Measurements from ENCODE around the gene APLN.

APLN gene

DNA sequence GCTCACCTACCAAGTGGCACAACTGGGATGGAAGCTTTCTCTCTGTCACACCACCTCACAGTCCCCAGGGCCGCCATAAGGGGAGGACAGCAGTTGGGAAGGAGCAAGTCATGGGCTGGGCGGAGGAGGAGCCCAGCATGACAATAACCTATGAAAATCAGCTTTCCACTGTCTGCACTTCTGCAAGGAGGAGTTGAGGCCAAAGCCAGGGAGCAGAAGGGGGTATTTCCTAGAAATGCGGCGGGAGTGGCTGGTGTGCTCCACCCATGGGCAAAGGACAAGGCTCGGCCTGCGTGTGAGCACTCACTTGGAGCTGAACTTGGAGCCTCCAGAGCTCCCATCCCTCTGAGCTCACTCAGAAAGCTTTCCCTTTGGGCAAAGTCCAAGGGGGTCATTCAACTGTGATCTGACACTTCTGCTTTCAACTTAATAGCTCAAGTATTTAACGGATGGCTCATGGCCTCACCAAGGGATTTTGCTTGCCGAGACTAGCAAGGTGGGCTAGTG, 18.5 kb downstream of the APLN start:
- DNase-seq (ENCODE audit: low read depth), result no peak
- TF ChIP-seq, protein P1, sequence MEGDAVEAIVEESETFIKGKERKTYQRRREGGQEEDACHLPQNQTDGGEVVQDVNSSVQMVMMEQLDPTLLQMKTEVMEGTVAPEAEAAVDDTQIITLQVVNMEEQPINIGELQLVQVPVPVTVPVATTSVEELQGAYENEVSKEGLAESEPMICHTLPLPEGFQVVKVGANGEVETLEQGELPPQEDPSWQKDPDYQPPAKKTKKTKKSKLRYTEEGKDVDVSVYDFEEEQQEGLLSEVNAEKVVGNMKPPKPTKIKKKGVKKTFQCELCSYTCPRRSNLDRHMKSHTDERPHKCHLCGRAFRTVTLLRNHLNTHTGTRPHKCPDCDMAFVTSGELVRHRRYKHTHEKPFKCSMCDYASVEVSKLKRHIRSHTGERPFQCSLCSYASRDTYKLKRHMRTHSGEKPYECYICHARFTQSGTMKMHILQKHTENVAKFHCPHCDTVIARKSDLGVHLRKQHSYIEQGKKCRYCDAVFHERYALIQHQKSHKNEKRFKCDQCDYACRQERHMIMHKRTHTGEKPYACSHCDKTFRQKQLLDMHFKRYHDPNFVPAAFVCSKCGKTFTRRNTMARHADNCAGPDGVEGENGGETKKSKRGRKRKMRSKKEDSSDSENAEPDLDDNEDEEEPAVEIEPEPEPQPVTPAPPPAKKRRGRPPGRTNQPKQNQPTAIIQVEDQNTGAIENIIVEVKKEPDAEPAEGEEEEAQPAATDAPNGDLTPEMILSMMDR (IDR thresholded peaks at IDR 0.05; ENCODE audit: low read length, missing control alignments), result no peak
- H3K4me3 ChIP-seq (replicated peaks; ENCODE audit: low read depth, low read length), result no peak overlapping the region

DNA sequence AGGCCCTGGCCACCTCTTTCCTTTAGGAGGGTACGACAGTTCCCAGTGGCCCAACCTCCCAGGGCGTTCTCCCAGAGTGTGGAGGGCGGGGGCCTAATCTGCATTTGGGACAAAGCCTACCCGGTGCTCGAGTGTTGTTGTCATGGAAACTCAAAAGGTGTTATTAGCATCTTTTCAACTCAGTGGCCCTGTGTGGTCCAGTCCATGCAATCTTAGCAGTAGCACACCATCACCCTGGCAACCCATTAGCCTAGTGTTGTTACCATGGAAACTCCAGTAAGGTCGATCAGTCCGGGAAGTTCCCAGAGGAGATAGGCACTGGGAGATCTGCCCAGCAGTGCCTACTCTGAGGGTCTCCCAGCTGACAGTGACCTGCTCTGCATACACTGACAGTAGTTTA, 20.2 kb downstream of the APLN start:
- TF ChIP-seq, protein P1 (IDR thresholded peaks at IDR 0.05; ENCODE audit: low read length, missing control alignments), result no peak
- DNase-seq (ENCODE audit: low read depth), result no peak

DNA sequence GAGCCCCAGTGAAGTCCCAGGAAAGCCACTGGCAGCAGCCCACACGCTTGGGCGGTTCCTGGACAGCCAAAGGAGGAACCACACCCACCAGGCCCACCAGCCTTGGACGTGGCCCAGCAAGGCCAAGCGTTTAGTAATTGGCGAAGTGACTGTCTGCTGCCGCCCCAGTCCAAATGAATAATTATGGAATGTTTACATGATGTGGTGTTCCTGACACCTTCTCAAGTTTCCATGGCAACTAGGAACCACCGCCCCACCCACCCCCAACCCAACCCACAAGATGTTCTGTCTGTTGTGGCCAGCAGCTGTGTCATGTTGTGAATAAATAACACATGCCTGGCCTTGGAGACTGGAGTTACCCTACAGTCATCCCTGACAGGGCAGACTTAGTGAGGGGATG, 22.3 kb downstream of the APLN start:
- TF ChIP-seq, protein P1 (IDR thresholded peaks at IDR 0.05; ENCODE audit: low read length, missing control alignments), result no peak
- H3K4me3 ChIP-seq (replicated peaks; ENCODE audit: low read depth, low read length), result no peak overlapping the region
- DNase-seq (ENCODE audit: low read depth), result no peak

More for the DNA sequence above, 20.2 kb downstream of the APLN start:
- no peak overlapping the region for H3K4me3 ChIP-seq (replicated peaks; ENCODE audit: low read depth, low read length)

DNA sequence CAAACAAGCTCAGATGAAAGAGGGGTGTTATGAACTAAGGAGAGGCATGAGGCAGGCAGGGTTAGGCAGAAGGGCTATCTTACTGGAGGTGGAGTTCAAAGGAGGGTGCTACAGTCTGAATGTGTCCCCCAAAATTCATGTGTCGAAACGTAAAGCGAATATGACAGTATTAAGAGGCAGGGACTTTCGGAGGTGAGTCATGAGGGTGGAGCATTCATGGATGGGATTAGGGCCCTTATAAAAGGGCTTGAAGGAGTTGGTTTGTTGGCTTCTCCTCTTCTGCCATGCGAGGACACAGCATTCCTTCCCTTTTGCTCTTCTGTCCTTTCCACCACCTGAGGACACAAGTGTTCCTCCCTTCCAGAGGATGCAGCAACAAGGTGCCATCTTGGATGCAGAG, 22.9 kb downstream of the APLN start:
- TF ChIP-seq, protein P1 (IDR thresholded peaks at IDR 0.05; ENCODE audit: low read length, missing control alignments), result no peak
- no peak overlapping the region for H3K4me3 ChIP-seq (replicated peaks; ENCODE audit: low read depth, low read length)
- no peak for DNase-seq (ENCODE audit: low read depth)

DNA sequence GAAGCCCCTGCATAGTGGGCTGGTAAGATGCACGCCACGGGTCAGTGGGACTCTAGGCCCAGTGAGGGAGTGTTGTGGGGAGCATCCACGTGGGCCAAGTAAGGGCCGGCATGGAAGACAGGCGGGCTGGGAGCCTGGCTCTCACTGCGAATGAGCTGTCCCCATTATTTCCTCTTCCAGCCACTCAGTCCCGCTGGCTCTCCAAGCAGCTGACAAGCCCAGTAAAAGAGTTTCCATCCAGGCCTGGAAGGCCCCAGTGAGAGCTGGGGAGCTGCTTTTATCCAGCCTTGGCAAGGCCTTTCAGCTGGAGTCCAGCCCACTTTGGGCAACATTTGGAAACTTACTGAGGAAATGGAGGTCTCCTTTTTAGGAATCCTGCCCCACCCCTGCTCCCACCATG, 24.9 kb downstream of the APLN start:
- H3K4me3 ChIP-seq (replicated peaks; ENCODE audit: low read depth, low read length), result no peak overlapping the region
- no peak for DNase-seq (ENCODE audit: low read depth)
- TF ChIP-seq, protein P1 (IDR thresholded peaks at IDR 0.05; ENCODE audit: low read length, missing control alignments), result no peak

DNA sequence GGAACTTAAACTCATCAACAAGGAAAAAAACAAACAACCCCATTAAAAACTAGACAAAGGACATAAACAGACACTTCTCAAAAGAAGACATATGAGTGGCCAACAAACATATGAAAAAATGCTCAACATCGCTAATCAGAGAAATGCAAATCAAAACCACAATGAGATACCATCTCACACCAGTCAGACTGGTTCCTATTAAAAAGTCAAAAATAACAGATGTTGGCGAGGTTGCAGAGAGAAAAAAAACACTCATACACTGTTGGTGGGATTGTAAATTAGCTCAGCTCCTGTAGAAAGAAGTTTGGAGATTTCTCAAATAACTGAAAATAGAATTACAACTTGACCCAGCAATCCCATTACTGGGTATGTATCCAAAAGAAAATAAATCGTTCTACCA, 28.7 kb downstream of the APLN start:
- no peak overlapping the region for H3K4me3 ChIP-seq (replicated peaks; ENCODE audit: low read depth, low read length)
- DNase-seq (ENCODE audit: low read depth), result no peak
- TF ChIP-seq, protein P1 (IDR thresholded peaks at IDR 0.05; ENCODE audit: low read length, missing control alignments), result no peak

DNA sequence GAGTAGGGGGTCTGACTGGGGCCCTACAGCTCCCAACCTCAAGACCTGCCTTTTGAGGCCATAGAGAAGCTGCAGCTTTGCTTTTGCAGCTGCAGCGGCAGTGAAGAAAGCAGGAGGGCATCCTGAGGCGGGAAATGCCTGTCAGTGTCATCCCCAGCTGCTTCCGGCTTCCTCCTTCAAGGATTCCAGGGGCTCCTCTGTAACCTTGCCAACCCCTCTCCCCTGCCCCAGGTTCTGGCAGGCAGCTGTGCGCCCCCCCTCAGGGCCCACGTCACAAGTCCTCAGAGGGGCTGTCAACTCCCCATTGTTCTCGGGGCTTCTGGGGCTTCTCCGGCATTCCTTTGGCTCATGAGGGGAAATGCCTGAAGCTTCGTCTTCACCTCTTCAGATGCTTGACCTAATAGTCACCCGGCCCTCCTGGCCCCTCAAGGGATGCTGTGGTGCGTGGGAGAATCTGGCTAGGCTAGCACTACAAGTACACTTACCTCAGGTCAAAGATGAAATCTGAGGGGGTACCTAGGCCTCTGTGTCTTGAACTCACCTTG, 31.9 kb downstream of the APLN start:
- TF ChIP-seq, protein P1 (IDR thresholded peaks at IDR 0.05; ENCODE audit: low read length, missing control alignments), result no peak
- H3K4me3 ChIP-seq (replicated peaks; ENCODE audit: low read depth, low read length), result no peak overlapping the region
- DNase-seq (ENCODE audit: low read depth), result peak; percentile 96

All from fibroblast of pulmonary artery (primary cell).